Fibroblast of skin of right biceps (primary cell): ENCODE measurements around the gene IL3RA.
"Not testable (repeated sequence)": the region's sequence is repeated elsewhere in the genome, so short reads cannot be mapped to it uniquely, and the experiment has no call there.

ENCODE experiments used
- DNase-seq: peaks from one replicate; pipeline ENCODE4 v3.0.0-alpha.2; 2013

The IL3RA gene

DNA sequence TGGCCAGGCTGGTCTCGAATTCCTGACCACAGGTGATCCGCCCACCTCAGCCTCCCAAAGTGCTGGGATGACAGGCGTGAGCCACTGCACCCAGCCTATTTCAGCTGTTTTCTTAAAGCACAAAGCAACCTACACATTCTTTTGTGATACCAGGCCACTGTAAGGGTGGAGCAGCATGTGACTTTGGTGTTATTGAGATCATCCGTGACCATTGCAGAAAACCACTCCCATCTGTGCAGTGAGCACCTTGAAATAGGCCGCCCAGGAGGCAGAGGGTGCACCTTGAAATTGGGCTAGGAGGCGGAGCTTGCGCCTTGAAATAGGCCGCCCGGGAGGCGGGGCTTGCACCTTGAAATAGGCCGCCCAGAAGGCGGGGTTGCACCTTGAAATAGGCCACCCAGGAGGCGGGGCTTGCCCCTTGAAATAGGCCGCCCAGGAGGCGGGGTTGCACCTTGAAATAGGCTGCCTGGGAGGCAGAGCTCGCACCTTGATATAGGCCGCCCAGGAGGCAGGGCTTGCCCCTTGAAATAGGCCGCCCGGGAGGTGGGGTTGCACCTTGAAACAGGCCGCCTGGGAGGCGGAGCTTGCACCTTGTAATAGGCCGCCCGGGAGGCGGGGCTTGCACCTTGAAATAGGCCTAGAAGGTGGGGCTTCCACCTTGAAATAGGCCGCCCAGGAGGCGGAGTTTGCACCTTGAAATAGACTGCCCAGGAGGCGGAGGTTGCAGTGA lies 64.3 kb downstream of the IL3RA start:
- DNase-seq = no peak

DNA sequence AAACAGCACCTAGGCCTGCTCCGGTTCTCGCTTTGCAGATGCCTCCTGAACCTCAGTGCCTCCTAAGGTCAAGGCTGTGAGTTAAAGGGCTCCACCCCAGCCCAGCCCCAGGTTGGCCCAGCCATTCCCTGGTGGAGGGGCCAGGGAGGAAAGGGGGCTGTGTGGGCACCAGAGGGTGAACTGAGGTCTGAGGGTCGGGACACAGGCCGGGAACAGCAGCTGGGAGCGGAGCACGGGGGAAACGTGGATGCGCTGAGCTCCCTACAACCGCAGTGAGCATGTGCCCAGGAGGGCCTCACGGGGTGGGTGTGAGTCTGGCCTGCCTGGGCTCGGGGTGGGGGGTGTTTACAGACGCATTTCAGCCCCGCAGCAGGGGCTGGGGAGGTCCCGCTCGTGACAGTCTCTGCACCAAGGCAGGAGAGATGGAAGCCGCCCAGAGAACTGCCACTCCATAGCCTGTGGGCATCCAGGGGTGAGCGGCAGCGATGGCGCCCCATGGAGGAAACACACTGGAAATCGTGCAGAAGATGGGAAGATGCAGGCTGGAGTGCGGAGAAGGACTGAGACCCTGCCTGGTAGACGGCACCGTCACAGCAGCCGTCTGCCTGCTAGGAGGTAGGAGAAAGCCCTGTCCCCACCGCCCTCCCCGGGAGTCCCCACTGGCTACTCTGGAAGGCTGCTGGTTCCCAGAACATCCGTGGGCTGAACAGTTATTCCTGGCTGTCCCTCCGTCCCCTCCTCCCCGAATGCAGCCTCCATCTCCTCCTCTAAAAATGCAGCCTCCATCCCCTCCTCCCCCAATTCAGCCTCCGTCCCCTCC lies 65.2 kb downstream of the IL3RA start:
- DNase-seq = no peak

- DNase-seq = no peak
These were observed 66.6 kb downstream of the IL3RA start for GRCh38 chrX:1403228-1403627.

DNA sequence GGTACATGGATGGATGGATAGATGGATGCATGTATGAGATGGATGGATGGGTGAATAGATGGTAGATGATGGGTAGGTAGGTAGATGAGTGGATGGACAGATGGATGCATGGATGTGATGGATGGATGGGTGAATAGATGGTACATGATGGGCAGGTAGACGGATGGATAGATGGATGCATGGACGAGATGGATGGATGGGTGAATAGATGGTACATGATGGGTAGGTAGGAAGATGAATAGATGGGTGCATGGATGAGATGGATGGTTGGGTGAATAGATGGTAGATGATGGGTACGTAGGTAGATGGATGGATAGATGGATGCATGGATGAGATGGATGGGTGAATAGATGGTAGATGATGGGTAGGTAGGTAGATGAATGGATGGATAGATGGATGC lies 67.3 kb downstream of the IL3RA start:
- not testable (repeated sequence) for DNase-seq

DNA sequence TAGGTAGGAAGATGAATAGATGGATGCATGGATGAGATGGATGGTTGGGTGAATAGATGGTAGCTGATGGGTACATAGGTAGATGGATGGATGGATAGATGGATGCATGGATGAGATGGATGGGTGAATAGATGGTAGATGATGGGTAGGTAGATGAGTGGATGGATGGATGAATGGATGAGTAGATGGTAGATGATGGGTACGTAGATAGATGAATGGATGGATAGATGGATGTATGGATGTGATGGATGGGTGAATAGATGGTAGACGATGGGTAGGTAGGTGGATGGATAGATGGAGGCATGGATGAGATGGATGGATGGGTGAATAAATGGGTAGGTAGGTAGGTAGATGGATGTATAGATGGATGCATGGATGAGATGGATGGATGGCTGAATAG lies 69.2 kb downstream of the IL3RA start:
- DNase-seq = not testable (repeated sequence)

DNA sequence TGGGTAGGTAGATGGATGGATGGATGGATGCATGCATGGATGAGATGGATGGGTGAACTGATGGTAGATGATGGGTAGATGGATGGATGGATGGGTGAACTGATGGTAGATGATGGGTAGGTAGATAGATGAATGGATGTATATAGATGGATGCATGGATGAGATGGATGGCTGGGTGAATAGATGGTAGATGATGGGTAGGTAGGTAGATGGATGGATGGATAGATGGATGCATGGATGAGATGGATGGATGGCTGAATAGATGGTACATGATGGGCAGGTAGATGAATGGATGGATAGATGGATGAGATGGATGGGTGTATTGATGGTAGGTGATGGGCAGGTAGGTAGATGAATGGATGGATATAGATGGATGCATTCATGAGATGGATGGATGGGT lies 70.5 kb downstream of the IL3RA start:
- DNase-seq = no peak

DNA sequence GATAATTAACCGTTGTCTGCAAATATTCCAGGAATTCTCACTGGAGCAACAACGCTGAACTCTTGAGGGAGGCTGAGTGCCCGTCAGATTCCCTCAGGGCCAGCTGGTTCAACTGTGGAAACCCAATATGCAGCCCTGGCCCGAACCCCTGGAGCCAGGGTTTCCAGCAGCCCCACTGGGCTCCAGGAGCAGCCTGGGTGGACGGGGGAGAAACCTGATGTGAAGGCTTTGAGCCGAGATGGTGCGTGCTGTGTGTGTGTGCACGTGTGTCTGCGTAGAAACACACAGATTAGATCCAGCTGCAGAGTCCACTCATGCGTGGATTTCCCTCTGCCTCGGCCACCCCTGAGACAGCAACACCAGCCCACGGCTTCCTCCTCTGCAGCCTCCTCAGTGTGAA lies 74.7 kb downstream of the IL3RA start:
- DNase-seq = no peak

DNA sequence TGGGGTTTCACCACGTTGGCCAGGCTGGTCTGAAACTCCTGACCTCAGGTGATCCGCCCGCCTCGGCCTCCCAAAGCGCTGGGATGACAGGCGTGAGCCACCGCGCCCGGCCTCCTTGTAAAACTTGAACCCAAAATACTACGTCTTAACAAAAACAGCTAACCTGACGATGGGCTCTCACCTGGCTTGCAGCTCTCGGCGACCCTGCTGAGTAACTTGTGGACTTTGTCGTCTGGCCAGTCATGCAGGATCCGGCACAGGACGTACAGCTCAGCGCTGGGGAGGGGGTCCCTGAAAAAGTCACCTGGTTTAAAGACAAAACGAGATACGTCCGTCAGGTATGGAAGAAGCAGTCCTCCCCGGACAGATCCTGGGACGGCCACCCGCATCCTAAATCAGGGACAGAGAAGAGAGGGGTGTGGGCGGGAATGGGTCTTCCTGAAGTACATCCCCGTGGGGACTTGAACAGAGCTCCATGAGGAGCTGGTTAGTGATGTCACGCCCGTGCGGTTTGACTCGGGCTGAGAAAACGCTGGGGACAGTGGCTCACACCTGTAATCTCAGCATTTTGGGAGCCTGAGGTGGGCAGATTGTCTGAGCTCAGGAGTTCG lies 76.1 kb downstream of the IL3RA start:
- DNase-seq = no peak

DNA sequence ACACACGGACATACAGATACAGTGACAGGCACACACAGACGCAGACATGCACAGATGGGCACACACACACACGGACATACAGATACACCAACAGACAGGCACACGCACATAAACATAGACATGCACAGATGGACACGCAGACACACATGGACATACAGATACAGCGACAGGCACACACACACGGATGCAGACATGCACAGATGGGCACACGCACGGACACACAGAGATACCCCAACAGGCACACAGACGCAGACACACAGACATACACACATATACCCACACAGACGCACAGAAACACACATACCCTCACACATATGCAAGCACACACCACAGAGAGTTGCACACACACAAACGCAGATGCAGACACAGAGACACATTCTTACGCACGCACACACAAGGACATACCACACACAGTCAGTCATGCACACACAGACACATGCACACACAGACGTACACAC lies 79.8 kb downstream of the IL3RA start:
- no peak for DNase-seq

- no peak for DNase-seq
These were observed 80.6 kb downstream of the IL3RA start for GRCh38 chrX:1416965-1417760.

- no peak for DNase-seq
These were observed 81.6 kb downstream of the IL3RA start for GRCh38 chrX:1417921-1418771.

DNA sequence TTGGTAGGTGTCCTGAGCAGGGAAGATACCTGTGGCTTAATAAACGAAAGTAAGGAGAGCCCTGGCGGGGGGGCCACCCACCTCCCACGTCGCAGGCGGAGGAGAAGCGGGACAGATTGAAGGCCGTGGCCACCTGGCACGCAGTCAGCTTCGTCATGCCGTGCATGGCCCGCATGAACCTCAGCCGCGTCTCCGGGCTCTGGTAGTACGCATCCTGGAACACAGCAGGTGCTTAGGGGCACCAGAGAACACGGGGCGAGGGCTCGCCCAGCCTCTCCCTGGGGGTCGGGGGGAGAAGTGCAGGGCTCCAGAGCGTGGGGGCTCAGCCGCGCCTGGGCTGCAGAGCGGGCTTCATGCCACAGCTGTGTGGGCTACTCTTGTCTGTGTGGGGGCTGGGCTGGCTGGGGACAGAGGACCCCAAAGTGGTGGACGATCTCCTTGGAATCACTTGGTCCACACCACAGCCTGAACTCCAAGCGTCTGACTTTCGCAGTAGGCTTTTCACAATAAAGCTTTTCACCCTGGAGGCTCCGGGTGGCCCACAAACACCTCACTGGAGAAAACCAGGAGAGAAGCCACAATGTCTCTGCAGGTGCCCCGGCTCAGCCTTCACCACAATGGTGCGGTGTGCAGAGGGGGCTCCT lies 82.4 kb downstream of the IL3RA start:
- DNase-seq = no peak

DNA sequence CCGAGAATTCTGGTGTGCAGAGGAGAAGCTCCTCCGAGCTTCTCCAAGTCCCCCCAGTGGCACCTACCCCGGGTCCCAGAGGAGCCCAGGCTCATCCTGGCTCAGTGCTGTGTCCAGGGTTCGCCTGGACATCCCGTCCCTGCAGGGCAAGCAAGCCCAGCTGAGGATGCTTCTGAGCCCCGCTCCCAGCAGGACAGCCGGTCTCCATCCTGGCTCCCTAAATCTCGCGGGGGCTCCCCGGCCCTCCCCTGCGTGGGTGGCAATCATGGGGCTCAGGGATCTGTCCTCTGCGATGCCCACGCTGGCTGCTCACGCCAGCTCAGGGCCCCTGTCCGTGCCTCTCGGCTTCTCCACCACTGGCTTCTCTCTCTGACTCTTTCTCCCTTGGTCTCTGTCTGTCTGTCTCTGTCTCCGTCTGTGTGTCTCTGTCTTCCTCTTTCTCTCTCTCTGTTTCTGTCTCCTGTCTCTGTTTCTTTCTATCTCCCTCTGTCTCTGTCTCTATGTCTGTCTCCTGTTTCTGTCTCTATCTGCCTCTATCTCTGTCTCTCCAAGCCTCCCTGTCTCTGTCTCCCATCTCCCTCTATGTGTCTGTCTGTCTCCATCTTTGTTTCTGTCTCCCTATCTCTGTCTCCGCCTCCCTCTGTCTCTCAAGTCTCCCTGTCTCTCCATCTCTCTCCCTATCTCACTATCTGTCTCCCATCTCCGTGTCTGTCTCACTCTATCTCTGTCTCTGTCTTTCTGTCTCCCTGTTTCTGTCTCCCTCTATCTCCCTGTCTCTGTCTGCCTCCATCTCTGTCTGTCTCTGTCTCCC lies 83.2 kb downstream of the IL3RA start:
- no peak for DNase-seq

DNA sequence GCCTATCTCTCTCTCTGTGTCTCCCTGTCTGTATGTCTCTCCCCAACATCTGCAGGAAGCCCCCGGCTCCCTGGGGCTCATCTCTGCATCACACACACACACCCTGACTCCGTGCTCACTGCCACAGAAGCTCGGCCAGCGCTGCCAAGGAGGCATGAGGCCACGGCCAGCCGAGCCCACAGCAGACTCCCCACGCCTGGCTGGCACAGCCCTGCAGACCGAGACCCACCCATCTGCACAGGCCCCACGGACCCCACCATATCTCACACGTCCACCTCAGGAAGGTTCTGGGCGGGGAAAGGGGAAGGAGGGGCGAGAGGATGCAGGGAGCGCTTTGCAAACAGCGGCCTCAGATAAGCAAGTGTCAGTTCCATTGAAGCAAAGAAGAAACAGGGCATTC lies 83.8 kb downstream of the IL3RA start:
- DNase-seq = no peak

GRCh38 chrX:1421433-1422134 lies 85.0 kb downstream of the IL3RA start:
- no peak for DNase-seq

GRCh38 chrX:1422135-1422465 lies 85.5 kb downstream of the IL3RA start:
- DNase-seq = no peak

DNA sequence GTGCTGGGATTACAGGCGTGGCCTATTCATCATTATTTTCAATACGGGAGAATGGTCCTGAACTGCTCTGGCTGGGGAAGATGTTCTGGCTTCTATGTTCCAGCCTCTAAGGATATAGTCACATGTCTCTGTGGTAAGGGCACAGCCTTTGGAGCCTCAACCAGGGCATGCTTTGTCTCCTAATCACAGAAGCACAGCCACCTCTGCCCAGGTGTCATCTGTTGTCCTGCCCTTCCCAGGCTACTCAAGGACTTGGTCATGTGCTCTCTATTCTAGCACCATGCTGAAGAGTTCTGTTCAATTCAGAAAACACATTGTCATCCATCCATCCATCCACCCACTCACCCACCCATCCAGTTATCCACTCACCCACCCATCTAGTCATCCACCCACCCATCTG lies 86.6 kb downstream of the IL3RA start:
- no peak for DNase-seq

DNA sequence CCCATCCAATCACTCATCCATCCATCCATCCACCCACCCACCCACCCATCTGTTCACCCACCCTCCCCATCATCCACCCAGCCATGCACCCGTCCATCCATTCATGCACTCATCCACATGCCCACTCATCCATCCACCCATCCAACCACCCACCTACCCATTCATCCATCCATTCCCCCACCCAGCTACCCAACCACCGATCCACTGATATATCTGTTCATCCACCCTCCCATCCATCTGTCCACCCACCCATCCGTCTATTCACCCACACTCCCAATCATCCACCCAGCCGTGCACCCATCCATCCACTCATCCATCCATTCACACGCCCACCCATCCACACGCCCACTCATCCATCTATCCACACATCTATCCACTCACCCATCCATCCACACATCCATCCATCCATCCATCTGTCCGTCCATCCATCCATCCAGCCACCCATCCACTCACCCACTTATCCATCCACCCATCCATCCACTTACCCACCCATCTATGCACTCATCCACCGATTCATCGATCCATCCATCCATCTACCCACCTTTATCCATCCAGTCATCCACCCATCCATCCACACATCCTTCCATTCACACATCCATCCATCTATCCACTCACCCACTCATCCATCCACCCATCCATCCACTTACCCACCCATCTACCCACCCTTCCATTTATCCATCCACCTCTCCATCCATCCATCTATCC lies 87.7 kb downstream of the IL3RA start:
- DNase-seq = no peak

- DNase-seq = no peak
These were observed 88.8 kb downstream of the IL3RA start for GRCh38 chrX:1425381-1425780.
